H9 (cell line): Measurements from ENCODE around the gene NANOS1. TPM values are rescaled to one million over a fixed set of nuclear protein-coding genes. Genes with fewer than 3 reads are reported as not detected.

Experiments
- DNase-seq: peaks from one replicate; pipeline ENCODE4 v3.0.0-alpha.2; 2017
- H2AFZ ChIP-seq: one replicate; pipeline ENCODE4 v1.6.1; 2013; ENCODE audit warnings: mild to moderate bottlenecking, low read length, control low read depth, moderate library complexity
- H2AK5ac ChIP-seq: 2 replicates; pipeline ENCODE4 v1.6.1; 2013; ENCODE audit warnings: low read length, control low read depth, mixed read lengths; ENCODE audit not compliant: insufficient read length
- H2BK120ac ChIP-seq: one replicate; pipeline ENCODE4 v1.6.1; 2013; ENCODE audit warnings: low read depth, mild to moderate bottlenecking, low read length, control low read depth, inconsistent platforms; ENCODE audit not compliant: poor library complexity, severe bottlenecking
- H2BK12ac ChIP-seq: 2 replicates; pipeline ENCODE4 v1.6.1; 2013; ENCODE audit warnings: low read length, control low read depth, mixed read lengths, low read depth; ENCODE audit not compliant: insufficient read length
- H2BK15ac ChIP-seq: 2 replicates; pipeline ENCODE4 v1.6.1; 2013; ENCODE audit warnings: low read depth, low read length, control low read depth
- H2BK20ac ChIP-seq: one replicate; pipeline ENCODE4 v1.6.1; 2013; ENCODE audit warnings: low read depth, mild to moderate bottlenecking, low read length, control low read depth, inconsistent platforms; ENCODE audit not compliant: poor library complexity, severe bottlenecking
- H2BK5ac ChIP-seq: 2 replicates; pipeline ENCODE4 v1.6.1; 2013; ENCODE audit warnings: low read length, control low read depth, mixed read lengths; ENCODE audit not compliant: insufficient read length
- H3K14ac ChIP-seq: 2 replicates; pipeline ENCODE4 v1.6.1; 2013; ENCODE audit warnings: low read length, control low read depth; ENCODE audit not compliant: insufficient read depth
- H3K18ac ChIP-seq: 2 replicates; pipeline ENCODE4 v1.6.1; 2013; ENCODE audit warnings: low read depth, mild to moderate bottlenecking, mixed read lengths, low read length, control low read depth; ENCODE audit not compliant: insufficient read length
- H3K23ac ChIP-seq: 2 replicates; pipeline ENCODE4 v1.6.1; 2013; ENCODE audit warnings: low read length, control low read depth, mixed read lengths, low read depth; ENCODE audit not compliant: insufficient read length
- H3K23me2 ChIP-seq: 2 replicates; pipeline ENCODE4 v1.6.1; 2013; ENCODE audit warnings: low read depth, mild to moderate bottlenecking, mixed read lengths, low read length, control low read depth; ENCODE audit not compliant: insufficient read length, poor library complexity, severe bottlenecking
- H3K27ac ChIP-seq: 2 replicates; pipeline ENCODE4 v1.5.1; 2013; ENCODE audit warnings: low read length, control low read depth, mixed read lengths, low read depth; ENCODE audit not compliant: insufficient read length
- H3K27me3 ChIP-seq: 2 replicates; pipeline ENCODE4 v1.6.1; 2013; ENCODE audit warnings: low read length, control low read depth, inconsistent platforms; ENCODE audit not compliant: insufficient read depth
- H3K4ac ChIP-seq: 2 replicates; pipeline ENCODE4 v1.6.1; 2013; ENCODE audit warnings: low read depth, mild to moderate bottlenecking, control low read depth, inconsistent platforms, low read length, moderate library complexity
- H3K4me1 ChIP-seq: 2 replicates; pipeline ENCODE4 v1.6.1; 2013; ENCODE audit warnings: low read length, control low read depth, inconsistent platforms; ENCODE audit not compliant: insufficient read depth
- H3K4me2 ChIP-seq: 2 replicates; pipeline ENCODE4 v1.6.1; 2013; ENCODE audit warnings: low read length, control low read depth, mixed read lengths; ENCODE audit not compliant: insufficient read length, insufficient read depth
- H3K56ac ChIP-seq: 2 replicates; pipeline ENCODE4 v1.6.1; 2013; ENCODE audit warnings: low read depth, mild to moderate bottlenecking, mixed read lengths, low read length, control low read depth; ENCODE audit not compliant: insufficient read length
- H3K79me1 ChIP-seq: 2 replicates; pipeline ENCODE4 v1.6.1; 2013; ENCODE audit warnings: low read depth, mild to moderate bottlenecking, moderate library complexity, low read length, control low read depth, inconsistent platforms; ENCODE audit not compliant: insufficient read depth, poor library complexity, severe bottlenecking
- H3K79me2 ChIP-seq: 2 replicates; pipeline ENCODE4 v1.6.1; 2013; ENCODE audit warnings: low read length, control low read depth, inconsistent platforms; ENCODE audit not compliant: insufficient read depth
- H3K9ac ChIP-seq: 2 replicates; pipeline ENCODE4 v1.6.1; 2013; ENCODE audit warnings: low read length, control low read depth, mixed read lengths; ENCODE audit not compliant: insufficient read length; ENCODE audit errors: extremely low read depth
- H3K9me3 ChIP-seq: one replicate; pipeline ENCODE4 v1.6.1; 2013; ENCODE audit warnings: low read depth, low read length, inconsistent platforms; ENCODE audit not compliant: control insufficient read depth
- H3T11ph ChIP-seq: one replicate; pipeline ENCODE4 v1.6.1; 2013; ENCODE audit warnings: mild to moderate bottlenecking, low read length, control low read depth, inconsistent platforms
- H4K20me1 ChIP-seq: one replicate; pipeline ENCODE4 v1.6.1; 2013; ENCODE audit not compliant: control insufficient read depth, insufficient read length, insufficient read depth
- H4K5ac ChIP-seq: 2 replicates; pipeline ENCODE4 v1.6.1; 2013; ENCODE audit warnings: low read depth, mild to moderate bottlenecking, mixed read lengths, low read length, control low read depth; ENCODE audit not compliant: insufficient read length
- H4K8ac ChIP-seq: replicated peaks from 2 replicates; pipeline ENCODE4 v1.6.1; 2013; ENCODE audit warnings: low read length, control low read depth, mixed read lengths, low read depth; ENCODE audit not compliant: insufficient read length
- H4K91ac ChIP-seq: 2 replicates; pipeline ENCODE4 v1.6.1; 2013; ENCODE audit warnings: low read depth, mild to moderate bottlenecking, moderate library complexity, mixed read lengths, low read length, control low read depth; ENCODE audit not compliant: insufficient read length
- H3K27ac Mint-ChIP-seq, 3 experiments: 2 replicates in 2 of 3; 3 replicates in 1 of 3; pipeline ENCODE4 v1.8.0; 2020 to 2021; ENCODE audit warnings: mixed read lengths in 3 of 3, mild to moderate bottlenecking in 1 of 3, moderate library complexity in 1 of 3
- H3K27me3 Mint-ChIP-seq: 2 replicates; pipeline ENCODE4 v1.8.0; 2021; ENCODE audit warnings: low read depth, mild to moderate bottlenecking, moderate library complexity, mixed read lengths
- H3K36me3 Mint-ChIP-seq, 3 experiments: 2 replicates in 2 of 3; 3 replicates in 1 of 3; pipeline ENCODE4 v1.8.0; 2020 to 2021; ENCODE audit warnings: low read depth in 3 of 3, mixed read lengths in 3 of 3; ENCODE audit not compliant: insufficient read depth in 1 of 3
- H3K4me1 Mint-ChIP-seq, 2 experiments: 2 replicates each; pipeline ENCODE4 v1.8.0; 2020; ENCODE audit warnings: mixed read lengths in 2 of 2
- H3K4me3 Mint-ChIP-seq, 2 experiments: 2 replicates in 1 of 2; 3 replicates in 1 of 2; pipeline ENCODE4 v1.8.0; 2020 to 2021; ENCODE audit warnings: mild to moderate bottlenecking in 2 of 2, mixed read lengths in 2 of 2, moderate library complexity in 1 of 2
- H3K9me3 Mint-ChIP-seq, 2 experiments: 2 replicates in 1 of 2; 3 replicates in 1 of 2; pipeline ENCODE4 v1.8.0; 2020; ENCODE audit warnings: mild to moderate bottlenecking in 2 of 2, mixed read lengths in 2 of 2, moderate library complexity in 1 of 2
- WGBS: extraction: QIAGEN DNeasy Blood & Tissue Kit; methylation state at CpG from one replicate; pipeline ENCODE4 v1.1.7; 2013; ENCODE audit warnings: missing lambda C conversion rate, low lambda C conversion rate, mixed read lengths; ENCODE audit not compliant: insufficient read length; ENCODE audit errors: extremely low coverage; 5-methylcytosine and 5-hydroxymethylcytosine counted together
- total RNA-seq: library from RNA; stranded (reverse); gene quantifications from 2 replicates; pipeline ENCODE4 v1.2.1, GENCODE V29; 2021
- TF ChIP-seq, protein P1 (sequence below): fragments of 200-600 bp; sonication (generic); conservative IDR thresholded peaks from 3 replicates; pipeline ENCODE4 v1.8.0; 2021; ENCODE audit warnings: antibody characterized with exemption, mild to moderate bottlenecking

Gene NANOS1
- total RNA-seq, 1 experiment from 2014 or later: 4.5 TPM

DNA sequence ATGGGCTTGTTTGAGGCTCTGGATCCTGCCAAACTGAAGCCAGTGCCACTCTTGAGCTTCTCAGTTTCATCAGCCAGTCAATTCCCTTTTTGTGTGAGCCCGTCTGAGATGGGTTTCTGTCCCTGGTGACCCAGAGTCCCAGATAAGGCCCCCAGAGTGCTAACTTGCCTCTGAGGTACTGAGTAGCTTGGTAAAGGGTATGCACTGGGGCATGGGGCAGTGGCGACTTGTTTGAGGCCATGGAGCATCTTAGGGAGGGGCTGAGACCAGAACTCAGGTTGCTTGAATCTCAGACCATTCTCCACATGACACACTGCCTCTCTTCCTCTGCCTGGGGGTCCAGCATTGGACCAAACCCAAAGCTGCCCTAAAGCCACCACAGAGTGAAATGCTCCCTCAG lies 35.2 kb upstream of the NANOS1 start:
- peaks cover 6 to 7% of the 10 kb centered on the region in 2 experiments; a peak in 3 of 4 replicates for H3K4me1 Mint-ChIP-seq
- H2BK12ac ChIP-seq: no peak overlapping the region
- peaks cover 3 to 5% of the 10 kb centered on the region in 2 experiments; a peak in 4 of 5 replicates for H3K9me3 Mint-ChIP-seq
- H3K56ac ChIP-seq: no peak overlapping the region
- H3K4ac ChIP-seq: no peak overlapping the region
- no peak overlapping the region for H2BK15ac ChIP-seq
- DNase-seq: no peak
- no peaks in the 10 kb centered on the region for H3K27me3 ChIP-seq
- no peak overlapping the region for H3K9ac ChIP-seq
- H3K23ac ChIP-seq: no peak overlapping the region
- no peak overlapping the region for H3T11ph ChIP-seq
- H3K14ac ChIP-seq: no peak overlapping the region
- TF ChIP-seq, protein P1, sequence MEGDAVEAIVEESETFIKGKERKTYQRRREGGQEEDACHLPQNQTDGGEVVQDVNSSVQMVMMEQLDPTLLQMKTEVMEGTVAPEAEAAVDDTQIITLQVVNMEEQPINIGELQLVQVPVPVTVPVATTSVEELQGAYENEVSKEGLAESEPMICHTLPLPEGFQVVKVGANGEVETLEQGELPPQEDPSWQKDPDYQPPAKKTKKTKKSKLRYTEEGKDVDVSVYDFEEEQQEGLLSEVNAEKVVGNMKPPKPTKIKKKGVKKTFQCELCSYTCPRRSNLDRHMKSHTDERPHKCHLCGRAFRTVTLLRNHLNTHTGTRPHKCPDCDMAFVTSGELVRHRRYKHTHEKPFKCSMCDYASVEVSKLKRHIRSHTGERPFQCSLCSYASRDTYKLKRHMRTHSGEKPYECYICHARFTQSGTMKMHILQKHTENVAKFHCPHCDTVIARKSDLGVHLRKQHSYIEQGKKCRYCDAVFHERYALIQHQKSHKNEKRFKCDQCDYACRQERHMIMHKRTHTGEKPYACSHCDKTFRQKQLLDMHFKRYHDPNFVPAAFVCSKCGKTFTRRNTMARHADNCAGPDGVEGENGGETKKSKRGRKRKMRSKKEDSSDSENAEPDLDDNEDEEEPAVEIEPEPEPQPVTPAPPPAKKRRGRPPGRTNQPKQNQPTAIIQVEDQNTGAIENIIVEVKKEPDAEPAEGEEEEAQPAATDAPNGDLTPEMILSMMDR: no peak
- H3K4me2 ChIP-seq: no peak overlapping the region
- H3K79me1 ChIP-seq: no peaks in the 10 kb centered on the region
- H3K27ac Mint-ChIP-seq: no peak overlapping the region
- peaks cover 0 to 2% (median 0%) of the 10 kb centered on the region in 3 experiments; a peak in 1 of 7 replicates for H3K36me3 Mint-ChIP-seq
- no peak overlapping the region for H2AK5ac ChIP-seq
- H3K4me3 Mint-ChIP-seq: no peak overlapping the region
- WGBS: no CpG with 5 or more reads among the region's 2 CpGs
- H3K27me3 Mint-ChIP-seq: peaks cover 8% of the 10 kb centered on the region; the same call in 1 of the 2 replicates
- H2BK20ac ChIP-seq: no peak overlapping the region
- no peak overlapping the region for H2AFZ ChIP-seq
- H3K23me2 ChIP-seq: no peaks in the 10 kb centered on the region
- no peaks in the 10 kb centered on the region for H4K20me1 ChIP-seq
- no peaks in the 10 kb centered on the region for H3K79me2 ChIP-seq
- H3K18ac ChIP-seq: no peak overlapping the region
- H2BK120ac ChIP-seq: no peak overlapping the region
- no peaks in the 10 kb centered on the region for H3K9me3 ChIP-seq
- no peak overlapping the region for H4K8ac ChIP-seq
- H4K5ac ChIP-seq: no peak overlapping the region
- no peak overlapping the region for H2BK5ac ChIP-seq
- no peaks in the 10 kb centered on the region for H3K4me1 ChIP-seq
- no peak overlapping the region for H3K27ac ChIP-seq
- no peak overlapping the region for H4K91ac ChIP-seq
